Natural killer cell (primary cell): ENCODE data around the gene ODAD2. TPM values are rescaled to one million over a fixed set of nuclear protein-coding genes. Genes with fewer than 3 reads are reported as not detected.

Experiments
- ATAC-seq, 3 donors: fragments of 150-1000 bp in 2 of 3; fragments of 200-7000 bp in 1 of 3; cut with Tn5 transposase; 1 replicate in 1 of 3; 2 replicates in 2 of 3; pipeline ENCODE4 v1.10.0; 2021; ENCODE audit warnings: mild to moderate bottlenecking in 2 of 3, moderate library complexity in 2 of 3
- DNase-seq, 2 donors: peaks; one replicate each; pipeline versions ENCODE4 v3.0.0 to v3.0.0-alpha.2; 2013 to 2021; ENCODE audit warnings: mixed read lengths in 1 of 2
- H3K27ac ChIP-seq: one replicate; pipeline ENCODE4 v1.5.1; 2013; ENCODE audit warnings: mild to moderate bottlenecking, low read length
- H3K27me3 ChIP-seq: one replicate; pipeline ENCODE4 v1.6.1; 2013; ENCODE audit warnings: low read length; ENCODE audit not compliant: control insufficient read depth, insufficient read depth
- H3K36me3 ChIP-seq: one replicate; pipeline ENCODE4 v1.6.1; 2013; ENCODE audit warnings: low read length; ENCODE audit not compliant: control insufficient read depth, insufficient read depth
- H3K4me1 ChIP-seq: one replicate; pipeline ENCODE4 v1.6.1; 2013; ENCODE audit warnings: low read length; ENCODE audit not compliant: control insufficient read depth, insufficient read depth
- H3K4me3 ChIP-seq: one replicate; pipeline ENCODE4 v1.5.1; 2013; ENCODE audit warnings: low read length
- H3K9me3 ChIP-seq: one replicate; pipeline ENCODE4 v1.6.1; 2013; ENCODE audit warnings: low read length; ENCODE audit not compliant: control insufficient read depth, insufficient read depth
- H3K27ac Mint-ChIP-seq, 2 donors: one replicate each; pipeline ENCODE4 v1.8.0; 2022; ENCODE audit warnings: mild to moderate bottlenecking in 2 of 2, mixed read lengths in 2 of 2, moderate library complexity in 1 of 2
- H3K27me3 Mint-ChIP-seq, 2 donors: one replicate each; pipeline ENCODE4 v1.8.0; 2022; ENCODE audit warnings: low read depth in 2 of 2, mixed read lengths in 2 of 2
- H3K36me3 Mint-ChIP-seq: one replicate; pipeline ENCODE4 v1.8.0; 2022; ENCODE audit warnings: mixed read lengths
- H3K4me1 Mint-ChIP-seq, 2 donors: one replicate each; pipeline ENCODE4 v1.8.0; 2022; ENCODE audit warnings: mixed read lengths in 2 of 2
- H3K4me3 Mint-ChIP-seq: one replicate; pipeline ENCODE4 v1.8.0; 2022; ENCODE audit warnings: mild to moderate bottlenecking, moderate library complexity, mixed read lengths
- H3K9me3 Mint-ChIP-seq, 2 donors: one replicate each; pipeline ENCODE4 v1.8.0; 2022; ENCODE audit warnings: mixed read lengths in 2 of 2
- WGBS: methylation state at CpG from one replicate; pipeline ENCODE4 v1.1.7; 2013; ENCODE audit warnings: missing lambda C conversion rate; ENCODE audit not compliant: insufficient coverage; 5-methylcytosine and 5-hydroxymethylcytosine counted together
- intact Hi-C: fragments of 100-400 bp; cut with micrococcal nuclease; formaldehyde crosslinking; loops from one replicate; pipeline ENCODE4 v1.14.2; 2022
- total RNA-seq, 4 donors: library from RNA; stranded (reverse); fragments of 120-200 nt in 1 of 4; gene quantifications; one replicate each; pipeline versions ENCODE4 v1.2.3 to v1.2.4, GENCODE V29; 2013 to 2022
- TF ChIP-seq, protein P1 (sequence below): fragments of 200-600 bp; IDR thresholded peaks from one replicate; pipeline ENCODE4 v1.8.0; 2022; ENCODE audit warnings: antibody characterized with exemption

ODAD2 gene
- total RNA-seq, 3 donors from 2014 or later (not counting 1 experiment from before 2014, with no cell fraction given), result not detected

DNA sequence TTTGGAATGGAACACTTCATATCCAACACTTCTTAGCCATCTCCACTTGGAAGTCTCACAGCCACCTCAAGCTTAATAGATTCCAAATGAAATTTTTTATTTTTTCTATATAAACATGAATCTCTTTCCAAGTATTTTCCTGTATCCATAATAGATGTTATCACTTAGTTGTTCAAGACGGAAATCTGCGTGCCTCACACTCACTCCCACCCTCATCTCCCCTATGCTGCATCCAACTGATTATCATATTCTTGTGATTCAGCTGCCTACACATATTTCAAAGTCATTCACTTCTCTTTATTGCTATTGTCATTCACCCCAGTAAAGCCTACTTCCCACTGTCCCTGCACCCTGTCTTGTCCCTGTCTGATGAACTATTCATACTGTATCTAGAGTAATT, 183.0 kb downstream of the ODAD2 start:
- Mint-ChIP-seq H3K36me3 (no peaks in the 10 kb centered on the region), H3K27ac (no peak overlapping the region), H3K4me3 (no peak overlapping the region), H3K4me1 (no peaks in the 10 kb centered on the region), H3K27me3 (peaks cover 0 to 3% of the 10 kb centered on the region in 2 donors), H3K9me3 (no peaks in the 10 kb centered on the region)
- TF ChIP-seq, protein P1, sequence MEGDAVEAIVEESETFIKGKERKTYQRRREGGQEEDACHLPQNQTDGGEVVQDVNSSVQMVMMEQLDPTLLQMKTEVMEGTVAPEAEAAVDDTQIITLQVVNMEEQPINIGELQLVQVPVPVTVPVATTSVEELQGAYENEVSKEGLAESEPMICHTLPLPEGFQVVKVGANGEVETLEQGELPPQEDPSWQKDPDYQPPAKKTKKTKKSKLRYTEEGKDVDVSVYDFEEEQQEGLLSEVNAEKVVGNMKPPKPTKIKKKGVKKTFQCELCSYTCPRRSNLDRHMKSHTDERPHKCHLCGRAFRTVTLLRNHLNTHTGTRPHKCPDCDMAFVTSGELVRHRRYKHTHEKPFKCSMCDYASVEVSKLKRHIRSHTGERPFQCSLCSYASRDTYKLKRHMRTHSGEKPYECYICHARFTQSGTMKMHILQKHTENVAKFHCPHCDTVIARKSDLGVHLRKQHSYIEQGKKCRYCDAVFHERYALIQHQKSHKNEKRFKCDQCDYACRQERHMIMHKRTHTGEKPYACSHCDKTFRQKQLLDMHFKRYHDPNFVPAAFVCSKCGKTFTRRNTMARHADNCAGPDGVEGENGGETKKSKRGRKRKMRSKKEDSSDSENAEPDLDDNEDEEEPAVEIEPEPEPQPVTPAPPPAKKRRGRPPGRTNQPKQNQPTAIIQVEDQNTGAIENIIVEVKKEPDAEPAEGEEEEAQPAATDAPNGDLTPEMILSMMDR, result no peak
- Histone ChIP-seq H3K27me3 (no peaks in the 10 kb centered on the region), H3K36me3 (no peaks in the 10 kb centered on the region), H3K4me1 (no peaks in the 10 kb centered on the region), H3K4me3 (no peak overlapping the region), H3K27ac (no peak overlapping the region), H3K9me3 (no peaks in the 10 kb centered on the region)
- DNase-seq (no peak), ATAC-seq (no peak)
- WGBS, result 86% methylated on average over 2 of the region's 2 CpGs
- intact Hi-C loops, result no loop called here

DNA sequence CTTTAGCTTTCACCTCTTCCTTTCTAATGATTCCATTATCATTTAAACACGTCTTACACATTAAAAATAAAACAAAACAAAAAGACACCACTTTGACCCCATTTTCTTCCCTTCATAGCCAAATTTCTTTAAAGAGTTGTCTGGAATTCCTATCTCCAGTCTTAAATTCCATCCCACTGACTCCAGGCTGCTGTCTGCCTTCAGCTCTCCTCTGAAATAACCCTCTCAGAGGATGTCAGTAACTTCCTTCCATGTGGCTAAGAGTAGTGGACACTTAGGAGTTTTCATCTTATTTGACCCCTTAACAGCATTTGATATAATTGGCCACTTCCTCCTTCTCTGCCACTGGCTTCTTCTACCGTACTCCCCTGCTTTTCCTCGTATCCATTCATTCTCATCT, 183.6 kb downstream of the ODAD2 start:
- Mint-ChIP-seq H3K4me1 (no peaks in the 10 kb centered on the region), H3K4me3 (no peak overlapping the region), H3K36me3 (no peaks in the 10 kb centered on the region), H3K9me3 (no peaks in the 10 kb centered on the region), H3K27me3 (peaks cover 0 to 3% of the 10 kb centered on the region in 2 donors), H3K27ac (no peak overlapping the region)
- Histone ChIP-seq H3K27ac (no peak overlapping the region), H3K27me3 (no peaks in the 10 kb centered on the region), H3K4me3 (no peak overlapping the region), H3K36me3 (no peaks in the 10 kb centered on the region), H3K4me1 (no peaks in the 10 kb centered on the region), H3K9me3 (no peaks in the 10 kb centered on the region)
- ATAC-seq (no peak), DNase-seq (no peak)
- TF ChIP-seq, protein P1, result no peak
- 75% methylated on average over 3 of the region's 3 CpGs for WGBS
- intact Hi-C loops, result no loop called here

DNA sequence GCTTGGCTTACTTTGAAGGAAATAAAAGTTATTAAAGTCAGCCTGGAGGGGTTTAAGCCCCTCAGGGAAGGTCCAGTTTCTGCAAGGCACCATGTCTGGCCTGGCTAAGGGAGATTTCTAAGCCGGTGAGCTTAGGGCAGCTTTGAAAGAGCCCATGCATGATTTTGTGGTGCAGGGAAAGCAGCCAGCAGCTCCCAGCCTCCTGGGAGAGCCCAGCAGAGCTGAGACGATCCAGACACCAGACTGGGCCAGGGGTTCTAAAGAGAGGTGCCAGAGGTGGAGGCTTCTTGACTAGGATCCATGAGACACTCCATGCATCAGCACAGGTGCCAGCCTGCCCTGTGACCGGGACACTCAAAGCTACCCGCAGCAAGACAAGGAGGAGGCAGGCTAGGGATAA, 193.7 kb downstream of the ODAD2 start:
- peaks cover 13 to 30% of the 10 kb centered on the region in 2 donors for H3K27me3 Mint-ChIP-seq
- Histone ChIP-seq H3K4me3 (no peak overlapping the region), H3K27ac (no peak overlapping the region), H3K9me3 (no peaks in the 10 kb centered on the region), H3K36me3 (no peaks in the 10 kb centered on the region), H3K4me1 (no peaks in the 10 kb centered on the region), H3K27me3 (peaks cover 5% of the 10 kb centered on the region)
- H3K4me3 Mint-ChIP-seq, result no peak overlapping the region
- H3K27ac Mint-ChIP-seq, result no peak overlapping the region
- no peaks in the 10 kb centered on the region for H3K9me3 Mint-ChIP-seq
- 84% methylated on average over 4 of the region's 4 CpGs for WGBS
- DNase-seq (no peak), ATAC-seq (no peak)
- H3K4me1 Mint-ChIP-seq, result no peaks in the 10 kb centered on the region
- no peaks in the 10 kb centered on the region for H3K36me3 Mint-ChIP-seq
- intact Hi-C loops, result no loop called here
- TF ChIP-seq, protein P1, result no peak

DNA sequence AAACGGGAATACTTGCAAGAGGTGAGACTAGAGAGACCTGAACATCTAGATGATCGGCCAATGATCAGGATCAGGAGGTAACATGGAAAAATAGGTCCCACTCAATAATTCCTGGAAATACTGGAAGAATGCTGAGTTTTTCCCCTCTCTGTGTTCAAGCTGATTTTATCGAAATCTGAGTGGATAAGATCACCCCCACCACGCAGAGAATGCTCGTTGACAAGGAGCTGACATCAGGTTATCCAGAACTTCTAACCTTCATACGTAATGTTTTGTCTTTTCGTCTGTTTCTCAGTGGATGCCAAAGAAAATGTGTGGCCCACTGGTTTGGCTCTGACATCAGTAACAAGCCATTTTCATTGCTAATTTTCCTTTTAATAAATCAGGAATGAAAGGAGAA, 194.7 kb downstream of the ODAD2 start:
- TF ChIP-seq, protein P1, result no peak
- Histone ChIP-seq H3K27ac (no peak overlapping the region), H3K27me3 (peaks cover 5% of the 10 kb centered on the region), H3K4me3 (no peak overlapping the region), H3K4me1 (no peaks in the 10 kb centered on the region), H3K36me3 (no peaks in the 10 kb centered on the region), H3K9me3 (no peaks in the 10 kb centered on the region)
- Mint-ChIP-seq H3K4me1 (no peaks in the 10 kb centered on the region), H3K9me3 (no peaks in the 10 kb centered on the region), H3K27ac (no peak overlapping the region), H3K4me3 (no peak overlapping the region), H3K36me3 (no peaks in the 10 kb centered on the region), H3K27me3 (peaks cover 13 to 40% of the 10 kb centered on the region in 2 donors)
- DNase-seq (no peak), ATAC-seq (no peak)
- 91% methylated on average over 7 of the region's 7 CpGs for WGBS
- intact Hi-C loops, result no loop called here
